ENCODE data around the gene SMURF1. TPM values are rescaled to one million over a fixed set of nuclear protein-coding genes. Genes with fewer than 3 reads are reported as not detected.

SMURF1 gene
- total RNA-seq, 1 donor = 23.5 TPM

DNA sequence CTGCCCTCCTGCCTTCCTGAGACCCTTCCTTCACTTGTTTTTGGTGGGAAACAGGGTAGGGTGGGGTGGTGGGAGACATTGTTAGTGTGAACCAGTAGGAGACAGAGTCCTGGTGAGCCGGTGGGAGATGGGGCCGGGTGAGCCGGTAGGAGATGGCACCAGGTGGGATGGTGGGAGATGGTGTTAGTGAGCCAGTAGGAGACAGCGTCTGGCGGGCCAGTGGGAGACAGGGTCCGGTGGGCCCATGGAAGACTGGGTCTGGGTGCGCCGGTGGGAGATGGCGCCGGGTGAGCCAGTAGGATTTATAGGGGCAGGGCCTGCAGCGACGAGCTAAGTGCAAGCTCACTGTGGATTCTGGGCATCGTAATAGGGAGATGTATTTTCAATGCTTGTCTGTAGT, 148.8 kb downstream of the SMURF1 start:
- peaks cover 78% of the 10 kb centered on the region for H3K36me3 ChIP-seq (ENCODE audit: insufficient read depth, low read length)
- H3K9me3 ChIP-seq (ENCODE audit: low read depth, low read length) = no peaks in the 10 kb centered on the region
- no peak for DNase-seq (ENCODE audit: insufficient read length, low spot score, missing footprints)
- no peak overlapping the region for H3K27ac ChIP-seq (ENCODE audit: low read depth, low read length)
- no peaks in the 10 kb centered on the region for H3K27me3 ChIP-seq (ENCODE audit: insufficient read depth, low read length)
- no peaks in the 10 kb centered on the region for H3K79me2 ChIP-seq (ENCODE audit: insufficient read depth, low read length)
- H2AFZ ChIP-seq (ENCODE audit: low read length) = no peak overlapping the region
- H3K4me3 ChIP-seq (ENCODE audit: insufficient read depth, low read length) = no peak overlapping the region
- H3K4me1 ChIP-seq (ENCODE audit: insufficient read depth, low read length) = no peaks in the 10 kb centered on the region
- no peak overlapping the region for H3K4me2 ChIP-seq (ENCODE audit: insufficient read depth, low read length)
- H4K20me1 ChIP-seq (ENCODE audit: insufficient read depth, low read length) = no peaks in the 10 kb centered on the region
- TF ChIP-seq, protein P1, sequence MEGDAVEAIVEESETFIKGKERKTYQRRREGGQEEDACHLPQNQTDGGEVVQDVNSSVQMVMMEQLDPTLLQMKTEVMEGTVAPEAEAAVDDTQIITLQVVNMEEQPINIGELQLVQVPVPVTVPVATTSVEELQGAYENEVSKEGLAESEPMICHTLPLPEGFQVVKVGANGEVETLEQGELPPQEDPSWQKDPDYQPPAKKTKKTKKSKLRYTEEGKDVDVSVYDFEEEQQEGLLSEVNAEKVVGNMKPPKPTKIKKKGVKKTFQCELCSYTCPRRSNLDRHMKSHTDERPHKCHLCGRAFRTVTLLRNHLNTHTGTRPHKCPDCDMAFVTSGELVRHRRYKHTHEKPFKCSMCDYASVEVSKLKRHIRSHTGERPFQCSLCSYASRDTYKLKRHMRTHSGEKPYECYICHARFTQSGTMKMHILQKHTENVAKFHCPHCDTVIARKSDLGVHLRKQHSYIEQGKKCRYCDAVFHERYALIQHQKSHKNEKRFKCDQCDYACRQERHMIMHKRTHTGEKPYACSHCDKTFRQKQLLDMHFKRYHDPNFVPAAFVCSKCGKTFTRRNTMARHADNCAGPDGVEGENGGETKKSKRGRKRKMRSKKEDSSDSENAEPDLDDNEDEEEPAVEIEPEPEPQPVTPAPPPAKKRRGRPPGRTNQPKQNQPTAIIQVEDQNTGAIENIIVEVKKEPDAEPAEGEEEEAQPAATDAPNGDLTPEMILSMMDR (IDR thresholded peaks at IDR 0.05; ENCODE audit: extremely low read depth, low read depth, low read length) = no peak

GRCh38 chr7:98994046-98994944, 149.6 kb downstream of the SMURF1 start:
- DNase-seq (ENCODE audit: insufficient read length, low spot score, missing footprints) = peak; percentile 44
- TF ChIP-seq, protein P1 (IDR thresholded peaks at IDR 0.05; ENCODE audit: extremely low read depth, low read depth, low read length) = no peak
- Histone ChIP-seq H3K9me3 (ENCODE audit: low read depth, low read length) (no peaks in the 10 kb centered on the region), H3K27me3 (ENCODE audit: insufficient read depth, low read length) (no peaks in the 10 kb centered on the region), H3K36me3 (ENCODE audit: insufficient read depth, low read length) (peaks cover 78% of the 10 kb centered on the region), H3K4me3 (ENCODE audit: insufficient read depth, low read length) (no peak overlapping the region), H4K20me1 (ENCODE audit: insufficient read depth, low read length) (no peaks in the 10 kb centered on the region), H3K4me2 (ENCODE audit: insufficient read depth, low read length) (no peak overlapping the region), H3K27ac (ENCODE audit: low read depth, low read length) (no peak overlapping the region), H3K4me1 (ENCODE audit: insufficient read depth, low read length) (no peaks in the 10 kb centered on the region), H2AFZ (ENCODE audit: low read length) (no peak overlapping the region), H3K79me2 (ENCODE audit: insufficient read depth, low read length) (no peaks in the 10 kb centered on the region)

DNA sequence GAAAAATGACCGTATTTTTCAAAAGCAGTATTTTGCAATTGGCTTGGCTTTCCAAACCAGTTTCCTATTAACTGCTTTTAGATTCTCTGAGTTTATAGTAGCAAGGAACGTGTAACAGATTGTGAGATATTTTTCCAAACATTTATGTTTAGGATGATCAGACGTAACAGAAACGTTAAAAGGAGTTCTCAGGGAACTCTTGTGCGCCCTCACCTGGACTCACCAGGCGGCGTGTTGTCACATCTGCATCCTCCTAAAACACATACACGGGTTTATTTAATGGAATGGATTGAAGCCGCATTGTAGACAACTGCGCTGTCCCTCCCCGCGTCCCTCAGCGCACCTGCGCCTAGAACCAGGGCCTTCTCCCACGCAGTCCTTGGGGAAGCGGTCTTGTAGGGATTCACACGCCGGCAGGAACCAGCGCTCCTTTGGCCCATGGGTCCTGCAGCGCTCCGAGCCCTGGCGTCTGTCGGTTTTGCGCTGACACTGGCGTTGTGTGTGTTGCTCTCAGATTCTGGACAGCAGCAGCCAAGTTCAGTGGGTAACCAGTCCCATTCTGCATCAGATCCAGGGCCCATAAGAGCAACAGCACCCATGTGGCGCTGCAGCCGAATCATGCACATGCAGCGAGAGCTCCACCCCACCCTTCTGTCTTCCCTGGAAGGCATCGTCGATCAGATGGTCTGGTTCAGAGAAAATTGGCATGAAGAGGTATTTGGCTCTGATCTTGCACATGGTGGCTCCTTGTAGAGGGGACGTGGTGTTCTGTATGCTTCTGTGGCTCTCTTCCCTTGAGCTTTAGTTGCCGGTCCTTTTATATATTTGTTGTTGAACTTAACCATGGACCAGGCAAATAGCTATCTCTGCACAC, 150.6 kb downstream of the SMURF1 start:
- Histone ChIP-seq H3K9me3 (ENCODE audit: low read depth, low read length) (no peaks in the 10 kb centered on the region), H3K27ac (ENCODE audit: low read depth, low read length) (no peak overlapping the region), H3K4me2 (ENCODE audit: insufficient read depth, low read length) (no peak overlapping the region), H3K36me3 (ENCODE audit: insufficient read depth, low read length) (peaks cover 78% of the 10 kb centered on the region), H3K4me3 (ENCODE audit: insufficient read depth, low read length) (no peak overlapping the region), H3K4me1 (ENCODE audit: insufficient read depth, low read length) (no peaks in the 10 kb centered on the region), H2AFZ (ENCODE audit: low read length) (no peak overlapping the region), H3K79me2 (ENCODE audit: insufficient read depth, low read length) (no peaks in the 10 kb centered on the region), H3K27me3 (ENCODE audit: insufficient read depth, low read length) (no peaks in the 10 kb centered on the region), H4K20me1 (ENCODE audit: insufficient read depth, low read length) (no peaks in the 10 kb centered on the region)
- peak; percentile 77 for DNase-seq (ENCODE audit: insufficient read length, low spot score, missing footprints)
- TF ChIP-seq, protein P1 (IDR thresholded peaks at IDR 0.05; ENCODE audit: extremely low read depth, low read depth, low read length) = peak; percentile 12

DNA sequence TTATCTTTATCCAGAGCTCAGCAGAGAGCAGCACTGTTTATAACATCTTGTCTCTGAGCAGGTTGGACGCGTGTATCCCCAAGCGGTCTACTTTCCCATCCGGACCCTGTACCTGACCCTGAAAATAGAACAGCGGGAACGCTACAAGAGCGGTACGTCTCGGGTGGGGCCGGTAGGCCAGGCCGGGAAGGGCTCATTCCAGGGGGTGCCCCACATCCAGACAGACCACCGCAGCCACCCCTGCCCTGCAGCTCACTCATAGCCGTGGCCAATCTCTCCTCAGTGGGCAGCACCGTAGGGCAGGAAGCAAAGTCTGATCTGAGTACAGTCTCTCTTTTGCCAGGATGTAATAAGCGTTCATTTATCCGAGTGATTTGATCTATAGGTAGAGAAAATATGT, 151.8 kb downstream of the SMURF1 start:
- Histone ChIP-seq H4K20me1 (ENCODE audit: insufficient read depth, low read length) (no peaks in the 10 kb centered on the region), H3K4me2 (ENCODE audit: insufficient read depth, low read length) (no peak overlapping the region), H3K79me2 (ENCODE audit: insufficient read depth, low read length) (no peaks in the 10 kb centered on the region), H3K9me3 (ENCODE audit: low read depth, low read length) (no peaks in the 10 kb centered on the region), H2AFZ (ENCODE audit: low read length) (no peak overlapping the region), H3K36me3 (ENCODE audit: insufficient read depth, low read length) (peaks cover 77% of the 10 kb centered on the region), H3K27me3 (ENCODE audit: insufficient read depth, low read length) (no peaks in the 10 kb centered on the region), H3K27ac (ENCODE audit: low read depth, low read length) (no peak overlapping the region), H3K4me3 (ENCODE audit: insufficient read depth, low read length) (no peak overlapping the region), H3K4me1 (ENCODE audit: insufficient read depth, low read length) (no peaks in the 10 kb centered on the region)
- TF ChIP-seq, protein P1 (IDR thresholded peaks at IDR 0.05; ENCODE audit: extremely low read depth, low read depth, low read length) = no peak
- peak; percentile 51 for DNase-seq (ENCODE audit: insufficient read length, low spot score, missing footprints)
